IPS-20b (cell line): ENCODE data around the gene AGO3.

ENCODE experiments used
- H3K27ac ChIP-seq: one replicate; pipeline ENCODE4 v1.5.1; 2013; ENCODE audit warnings: low read length
- H3K27me3 ChIP-seq: 2 replicates; pipeline ENCODE4 v1.6.1; 2013; ENCODE audit warnings: mild to moderate bottlenecking, low read length, inconsistent platforms; ENCODE audit not compliant: insufficient read depth
- H3K36me3 ChIP-seq: 2 replicates; pipeline ENCODE4 v1.6.1; 2013; ENCODE audit warnings: low read depth, mild to moderate bottlenecking, inconsistent platforms, low read length, moderate library complexity; ENCODE audit not compliant: insufficient read depth
- H3K4me1 ChIP-seq: 2 replicates; pipeline ENCODE4 v1.6.1; 2013; ENCODE audit warnings: mild to moderate bottlenecking, control low read depth, inconsistent platforms, low read length, moderate library complexity; ENCODE audit not compliant: insufficient read depth
- H3K4me3 ChIP-seq: 2 replicates; pipeline ENCODE4 v1.5.1; 2013; ENCODE audit warnings: mild to moderate bottlenecking, low read length, inconsistent platforms
- H3K9ac ChIP-seq: 2 replicates; pipeline ENCODE4 v1.6.1; 2013; ENCODE audit warnings: low read depth, mild to moderate bottlenecking, inconsistent platforms, low read length, moderate library complexity
- H3K9me3 ChIP-seq: 2 replicates; pipeline ENCODE4 v1.6.1; 2013; ENCODE audit warnings: mild to moderate bottlenecking, low read depth, low read length, inconsistent platforms; ENCODE audit not compliant: insufficient read depth

AGO3 gene

GRCh38 chr1:36093226-36093625 is 162.3 kb downstream of the AGO3 start:
- Histone ChIP-seq H3K27me3 (no peaks in the 10 kb centered on the region), H3K36me3 (peaks cover 56% of the 10 kb centered on the region), H3K4me1 (peaks cover 3% of the 10 kb centered on the region; the same call in 1 of the 2 replicates), H3K9me3 (no peaks in the 10 kb centered on the region), H3K27ac (no peak overlapping the region), H3K9ac (no peak overlapping the region), H3K4me3 (no peak overlapping the region)

- Histone ChIP-seq H3K9me3 (no peaks in the 10 kb centered on the region), H3K4me3 (no peak overlapping the region), H3K4me1 (peaks cover 3% of the 10 kb centered on the region; the same call in 1 of the 2 replicates), H3K9ac (no peak overlapping the region), H3K27ac (no peak overlapping the region), H3K27me3 (no peaks in the 10 kb centered on the region), H3K36me3 (peaks cover 56% of the 10 kb centered on the region)
Measured at GRCh38 chr1:36093929-36094328, 163.0 kb downstream of the AGO3 start.

GRCh38 chr1:36094621-36095061 is 163.7 kb downstream of the AGO3 start:
- Histone ChIP-seq H3K27ac (no peak overlapping the region), H3K9me3 (no peaks in the 10 kb centered on the region), H3K36me3 (peaks cover 56% of the 10 kb centered on the region), H3K4me3 (no peak overlapping the region), H3K27me3 (no peaks in the 10 kb centered on the region), H3K4me1 (peaks cover 2% of the 10 kb centered on the region; the same call in 1 of the 2 replicates), H3K9ac (no peak overlapping the region)

- no peaks in the 10 kb centered on the region; the same call in 1 of the 2 replicates for H3K4me1 ChIP-seq
- no peaks in the 10 kb centered on the region for H3K9me3 ChIP-seq
- no peak overlapping the region for H3K4me3 ChIP-seq
- no peaks in the 10 kb centered on the region for H3K27me3 ChIP-seq
- no peak overlapping the region for H3K9ac ChIP-seq
- H3K27ac ChIP-seq, result no peak overlapping the region
- H3K36me3 ChIP-seq, result peaks cover 56% of the 10 kb centered on the region
Measured at GRCh38 chr1:36095760-36096405, 165.0 kb downstream of the AGO3 start.

GRCh38 chr1:36096500-36097432 is 165.9 kb downstream of the AGO3 start:
- Histone ChIP-seq H3K9me3 (no peaks in the 10 kb centered on the region), H3K36me3 (peaks cover 47% of the 10 kb centered on the region), H3K4me3 (no peak overlapping the region), H3K9ac (no peak overlapping the region; the same call in 1 of the 2 replicates), H3K27ac (no peak overlapping the region), H3K4me1 (no peaks in the 10 kb centered on the region; the same call in 1 of the 2 replicates), H3K27me3 (no peaks in the 10 kb centered on the region)

GRCh38 chr1:36097693-36098585 is 167.0 kb downstream of the AGO3 start:
- no peak overlapping the region for H3K9ac ChIP-seq
- H3K9me3 ChIP-seq, result no peaks in the 10 kb centered on the region
- no peak overlapping the region for H3K27ac ChIP-seq
- no peaks in the 10 kb centered on the region; the same call in 1 of the 2 replicates for H3K4me1 ChIP-seq
- no peak overlapping the region for H3K4me3 ChIP-seq
- H3K27me3 ChIP-seq, result no peaks in the 10 kb centered on the region
- peaks cover 35% of the 10 kb centered on the region for H3K36me3 ChIP-seq

GRCh38 chr1:36098650-36099365 is 167.9 kb downstream of the AGO3 start:
- no peaks in the 10 kb centered on the region for H3K9me3 ChIP-seq
- no peaks in the 10 kb centered on the region; the same call in 1 of the 2 replicates for H3K4me1 ChIP-seq
- H3K27ac ChIP-seq, result no peak overlapping the region
- H3K27me3 ChIP-seq, result no peaks in the 10 kb centered on the region
- peaks cover 26% of the 10 kb centered on the region for H3K36me3 ChIP-seq
- no peak overlapping the region for H3K9ac ChIP-seq
- H3K4me3 ChIP-seq, result no peak overlapping the region

- Histone ChIP-seq H3K4me3 (no peak overlapping the region), H3K4me1 (no peaks in the 10 kb centered on the region; the same call in 1 of the 2 replicates), H3K27ac (no peak overlapping the region), H3K27me3 (no peaks in the 10 kb centered on the region), H3K36me3 (peaks cover 16% of the 10 kb centered on the region), H3K9me3 (no peaks in the 10 kb centered on the region), H3K9ac (no peak overlapping the region)
Measured at GRCh38 chr1:36099681-36100341, 168.9 kb downstream of the AGO3 start.

GRCh38 chr1:36100376-36100775 is 169.5 kb downstream of the AGO3 start:
- Histone ChIP-seq H3K36me3 (peaks cover 11% of the 10 kb centered on the region), H3K9me3 (no peaks in the 10 kb centered on the region), H3K27ac (no peak overlapping the region), H3K9ac (no peak overlapping the region), H3K27me3 (no peaks in the 10 kb centered on the region), H3K4me3 (no peak overlapping the region), H3K4me1 (no peaks in the 10 kb centered on the region; the same call in 1 of the 2 replicates)

GRCh38 chr1:36101546-36101945 is 170.6 kb downstream of the AGO3 start:
- no peak overlapping the region for H3K27ac ChIP-seq
- H3K36me3 ChIP-seq, result no peaks in the 10 kb centered on the region
- no peaks in the 10 kb centered on the region for H3K9me3 ChIP-seq
- no peak overlapping the region for H3K9ac ChIP-seq
- H3K4me3 ChIP-seq, result no peak overlapping the region
- no peaks in the 10 kb centered on the region; the same call in 1 of the 2 replicates for H3K4me1 ChIP-seq
- no peaks in the 10 kb centered on the region for H3K27me3 ChIP-seq
